ENCODE data around the gene FAM187B. TPM values are rescaled to one million over a fixed set of nuclear protein-coding genes. Genes with fewer than 3 reads are reported as not detected.
"Not testable (repeated sequence)": the region's sequence is repeated elsewhere in the genome, so short reads cannot be mapped to it uniquely, and the experiment has no call there.

Gene FAM187B
- total and polyA plus RNA-seq, 3 experiments from 2014 or later, result not detected

GRCh38 chr19:35239597-35239996 is 11.1 kb upstream of the FAM187B start:
- H3K27me3 ChIP-seq (ENCODE audit: insufficient read depth, low read length, poor library complexity, severe bottlenecking); H3K9me3 ChIP-seq (ENCODE audit: low read length); DNase-seq; H3K27ac ChIP-seq (ENCODE audit: low read depth, low read length); H3K36me3 ChIP-seq (ENCODE audit: insufficient read depth, low read length); H3K4me3 ChIP-seq (ENCODE audit: low read length): not testable (repeated sequence)
- ChIA-PET POLR2A (interaction anchor here (1.0 to 2.7 kb wide), 2 partner anchors 28 to 85 kb away, joined by 3 to 16 read pairs; partner anchors contain the start of gene FXYD5), CTCF (interaction anchor here (1.0 to 1.7 kb wide), 3 partner anchors 46 to 98 kb away, joined by 3 to 5 read pairs (median 3); no protein-coding TSS in a partner anchor)
- Mint-ChIP-seq H3K4me3 (peak overlapping the region in 3 of 7 donors; percentile 19 to 76 (median 57)), H3K4me1 (peaks cover 20 to 39% (median 35%) of the 10 kb centered on the region in 3 donors), H3K9me3 (peaks cover 8 to 30% (median 24%) of the 10 kb centered on the region in 5 donors), H3K36me3 (peaks cover 2 to 27% (median 3%) of the 10 kb centered on the region in 3 donors), H3K27ac (peak overlapping the region in 7 of 8 donors; percentile 62 to 97 (median 91)), H3K27me3 (peaks cover 11 to 17% of the 10 kb centered on the region in 2 donors)
- peaks cover 25% of the 10 kb centered on the region for H3K4me1 ChIP-seq (ENCODE audit: insufficient read depth, low read length)

GRCh38 chr19:35236638-35237400 is 8.3 kb upstream of the FAM187B start:
- H3K9me3 ChIP-seq (ENCODE audit: low read length), result peaks cover 5% of the 10 kb centered on the region
- peaks cover 6 to 13% (median 12%) of the 10 kb centered on the region in 5 donors for H3K9me3 Mint-ChIP-seq
- no peaks in the 10 kb centered on the region for H3K36me3 ChIP-seq (ENCODE audit: insufficient read depth, low read length)
- peak in 1 of 5 donors; percentile 21 for DNase-seq
- peaks cover 2 to 13% (median 3%) of the 10 kb centered on the region in 3 donors for H3K36me3 Mint-ChIP-seq
- H3K27ac Mint-ChIP-seq, result peak overlapping the region in 3 of 8 donors; percentile 66 to 78 (median 76)
- no peak overlapping the region for H3K4me3 Mint-ChIP-seq
- H3K27me3 Mint-ChIP-seq, result peaks cover 8 to 9% of the 10 kb centered on the region in 2 donors
- H3K27ac ChIP-seq (ENCODE audit: low read depth, low read length), result no peak overlapping the region
- H3K4me1 ChIP-seq (ENCODE audit: insufficient read depth, low read length), result peaks cover 25% of the 10 kb centered on the region
- ChIA-PET POLR2A (no interaction called here), CTCF (interaction anchor here (0.7 to 2.0 kb wide), 10 partner anchors 9 to 258 kb away, joined by 3 to 8 read pairs (median 4); partner anchors contain the start of genes FAM187B and FXYD5)
- H3K4me3 ChIP-seq (ENCODE audit: low read length), result no peak overlapping the region
- no peaks in the 10 kb centered on the region for H3K27me3 ChIP-seq (ENCODE audit: insufficient read depth, low read length, poor library complexity, severe bottlenecking)
- peaks cover 20 to 39% (median 35%) of the 10 kb centered on the region in 3 donors for H3K4me1 Mint-ChIP-seq

- H3K4me1 Mint-ChIP-seq, result peaks cover 6 to 10% (median 10%) of the 10 kb centered on the region in 3 donors
- CTCF ChIA-PET, result interaction anchor here (1.2 kb wide), 1 partner anchor 44 kb away, joined by 3 read pairs; no protein-coding TSS in a partner anchor
- H3K27me3 ChIP-seq (ENCODE audit: insufficient read depth, low read length, poor library complexity, severe bottlenecking), result no peaks in the 10 kb centered on the region
- peak overlapping the region in 1 of 8 donors; percentile 17 for H3K27ac Mint-ChIP-seq
- no peak overlapping the region for H3K4me3 Mint-ChIP-seq
- no peak for DNase-seq
- H3K9me3 Mint-ChIP-seq, result no peaks in the 10 kb centered on the region
- no peaks in the 10 kb centered on the region for H3K36me3 ChIP-seq (ENCODE audit: insufficient read depth, low read length)
- H3K4me3 ChIP-seq (ENCODE audit: low read length), result no peak overlapping the region
- POLR2A ChIA-PET, result interaction anchor here (0.6 kb wide), 1 partner anchor 14 kb away, joined by 3 read pairs; no protein-coding TSS in a partner anchor
- H3K27me3 Mint-ChIP-seq, result no peaks in the 10 kb centered on the region
- no peaks in the 10 kb centered on the region for H3K36me3 Mint-ChIP-seq
- no peak overlapping the region for H3K27ac ChIP-seq (ENCODE audit: low read depth, low read length)
- H3K4me1 ChIP-seq (ENCODE audit: insufficient read depth, low read length), result no peaks in the 10 kb centered on the region
- H3K9me3 ChIP-seq (ENCODE audit: low read length), result no peaks in the 10 kb centered on the region
These were observed 4.4 kb upstream of the FAM187B start for GRCh38 chr19:35232912-35233311.

- no peaks in the 10 kb centered on the region for H3K27me3 ChIP-seq (ENCODE audit: insufficient read depth, low read length, poor library complexity, severe bottlenecking)
- no peak for DNase-seq
- POLR2A ChIA-PET, result no interaction called here
- Mint-ChIP-seq H3K27me3 (no peaks in the 10 kb centered on the region), H3K9me3 (no peaks in the 10 kb centered on the region), H3K4me3 (no peak overlapping the region), H3K36me3 (no peaks in the 10 kb centered on the region), H3K27ac (peak overlapping the region in 1 of 8 donors; percentile 33), H3K4me1 (peaks cover 6 to 10% (median 10%) of the 10 kb centered on the region in 3 donors)
- H3K27ac ChIP-seq (ENCODE audit: low read depth, low read length), result no peak overlapping the region
- no peaks in the 10 kb centered on the region for H3K4me1 ChIP-seq (ENCODE audit: insufficient read depth, low read length)
- H3K36me3 ChIP-seq (ENCODE audit: insufficient read depth, low read length), result no peaks in the 10 kb centered on the region
- no peaks in the 10 kb centered on the region for H3K9me3 ChIP-seq (ENCODE audit: low read length)
- CTCF ChIA-PET, result interaction anchor here (1.0 kb wide), 1 partner anchor 16 kb away, joined by 3 read pairs; no protein-coding TSS in a partner anchor
- H3K4me3 ChIP-seq (ENCODE audit: low read length), result no peak overlapping the region
These were observed 3.6 kb upstream of the FAM187B start for GRCh38 chr19:35231956-35232645.

- no peaks in the 10 kb centered on the region for H3K27me3 ChIP-seq (ENCODE audit: insufficient read depth, low read length, poor library complexity, severe bottlenecking)
- POLR2A ChIA-PET, result no interaction called here
These were observed 1.1 kb upstream of the FAM187B start for GRCh38 chr19:35229601-35230000.

GRCh38 chr19:35226748-35227147 is 1.8 kb downstream of the FAM187B start:
- H3K27me3 Mint-ChIP-seq, result peaks cover 0 to 3% of the 10 kb centered on the region in 2 donors
- Histone ChIP-seq H3K27ac (ENCODE audit: low read depth, low read length) (no peak overlapping the region), H3K36me3 (ENCODE audit: insufficient read depth, low read length) (no peaks in the 10 kb centered on the region), H3K4me3 (ENCODE audit: low read length) (no peak overlapping the region), H3K9me3 (ENCODE audit: low read length) (no peaks in the 10 kb centered on the region), H3K4me1 (ENCODE audit: insufficient read depth, low read length) (peaks cover 16% of the 10 kb centered on the region), H3K27me3 (ENCODE audit: insufficient read depth, low read length, poor library complexity, severe bottlenecking) (no peaks in the 10 kb centered on the region)
- CTCF ChIA-PET, result interaction anchor here (1.4 to 1.6 kb wide), 2 partner anchors 9 to 10 kb away, joined by 3 to 4 read pairs; no protein-coding TSS in a partner anchor
- no peaks in the 10 kb centered on the region for H3K9me3 Mint-ChIP-seq
- H3K4me1 Mint-ChIP-seq, result peaks cover 3 to 13% (median 11%) of the 10 kb centered on the region in 3 donors
- H3K36me3 Mint-ChIP-seq, result no peaks in the 10 kb centered on the region
- H3K4me3 Mint-ChIP-seq, result no peak overlapping the region
- H3K27ac Mint-ChIP-seq, result peak overlapping the region in 2 of 8 donors; percentile 47 to 76
- no peak for DNase-seq
- POLR2A ChIA-PET, result no interaction called here

More at GRCh38 chr19:35229601-35230000, 1.1 kb upstream of the FAM187B start:
- Mint-ChIP-seq H3K4me1 (peaks cover 2 to 4% (median 3%) of the 10 kb centered on the region in 3 donors), H3K27me3 (peaks cover 0 to 3% of the 10 kb centered on the region in 2 donors), H3K9me3 (no peaks in the 10 kb centered on the region), H3K27ac (peak overlapping the region in 2 of 8 donors; percentile 18 to 74), H3K36me3 (no peaks in the 10 kb centered on the region), H3K4me3 (no peak overlapping the region)
- Histone ChIP-seq H3K36me3 (ENCODE audit: insufficient read depth, low read length) (no peaks in the 10 kb centered on the region), H3K27ac (ENCODE audit: low read depth, low read length) (no peak overlapping the region), H3K9me3 (ENCODE audit: low read length) (no peaks in the 10 kb centered on the region), H3K4me1 (ENCODE audit: insufficient read depth, low read length) (peaks cover 4% of the 10 kb centered on the region), H3K4me3 (ENCODE audit: low read length) (no peak overlapping the region)
- no peak for DNase-seq
- CTCF ChIA-PET, result no interaction called here

- Mint-ChIP-seq H3K4me1 (peaks cover 3 to 13% (median 11%) of the 10 kb centered on the region in 3 donors), H3K9me3 (no peaks in the 10 kb centered on the region), H3K4me3 (no peak overlapping the region), H3K27me3 (peaks cover 0 to 3% of the 10 kb centered on the region in 2 donors), H3K36me3 (no peaks in the 10 kb centered on the region), H3K27ac (peak overlapping the region in 3 of 8 donors; percentile 37 to 68 (median 56))
- no peak overlapping the region for H3K27ac ChIP-seq (ENCODE audit: low read depth, low read length)
- DNase-seq, result no peak
- H3K4me1 ChIP-seq (ENCODE audit: insufficient read depth, low read length), result peaks cover 16% of the 10 kb centered on the region
- ChIA-PET CTCF (interaction anchor here (1.3 to 1.6 kb wide), 3 partner anchors 9 kb away, joined by 3 to 4 read pairs (median 4); no protein-coding TSS in a partner anchor), POLR2A (no interaction called here)
- no peaks in the 10 kb centered on the region for H3K27me3 ChIP-seq (ENCODE audit: insufficient read depth, low read length, poor library complexity, severe bottlenecking)
- no peak overlapping the region for H3K4me3 ChIP-seq (ENCODE audit: low read length)
- H3K9me3 ChIP-seq (ENCODE audit: low read length), result no peaks in the 10 kb centered on the region
- no peaks in the 10 kb centered on the region for H3K36me3 ChIP-seq (ENCODE audit: insufficient read depth, low read length)
These were observed 2.6 kb downstream of the FAM187B start for GRCh38 chr19:35225951-35226350.
